ENCODE data around the gene KCNAB2.

- no peak for TF ChIP-seq CTCF (IDR thresholded peaks at IDR 0.05)
- TF ChIP-seq ZFX (IDR thresholded peaks at IDR 0.05; ENCODE audit: borderline replicate concordance), result no peak
Observed at GRCh38 chr1:6106977-6107376, 61.3 kb downstream of the KCNAB2 start.
